Esophagus muscularis mucosa (tissue), 2 donors: ENCODE measurements around the gene TMTC2.

Experiments used
- EP300 ChIP-seq: sonication (generic); formaldehyde crosslinking; IDR thresholded peaks from one replicate; pipeline ENCODE4 v1.6.1; 2017; ENCODE audit warnings: antibody characterized with exemption
- POLR2A ChIP-seq: fragments of 450-650 bp; IDR thresholded peaks from one replicate; pipeline ENCODE4 v1.6.1; 2017; ENCODE audit warnings: antibody characterized with exemption, moderate library complexity, mild to moderate bottlenecking, low read depth

DNA sequence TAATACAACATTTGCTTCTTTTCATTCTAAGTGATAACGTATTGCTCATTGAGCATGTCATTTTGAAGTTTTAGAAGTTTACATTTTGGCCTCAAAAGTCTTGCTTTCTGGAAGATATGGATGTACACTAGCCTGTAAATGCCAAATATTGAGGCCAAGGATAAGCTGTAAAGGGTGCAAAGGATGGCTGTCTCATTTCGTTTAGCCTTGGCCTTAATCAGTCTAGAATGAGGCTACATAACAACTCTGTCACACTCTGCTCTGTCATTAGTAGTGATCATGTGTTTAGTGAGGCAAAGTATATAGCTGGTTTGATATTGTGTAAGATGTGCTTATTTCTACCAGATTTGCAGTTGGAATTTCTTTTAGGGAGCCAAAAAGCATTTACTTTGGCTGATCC, 344.5 kb downstream of the TMTC2 start:
- TF ChIP-seq EP300 (no peak), POLR2A (no peak)
